T1000 (cell line): Measurements from ENCODE around the gene ABHD14A.
"Not testable (repeated sequence)": the region's sequence is repeated elsewhere in the genome, so short reads cannot be mapped to it uniquely, and the experiment has no call there.

Experiments
- DNase-seq: peaks from one replicate; lab custom pipeline; 2025; ENCODE audit warnings: mixed read lengths; lab: John Stamatoyannopoulos, UW

The ABHD14A gene

GRCh38 chr3:51974963-51975851 lies at the start of gene ABHD14A:
TSS of gene ABHD14A (plus strand) at chr3:51975064. CDS start at chr3:51975136, 72 bp downstream.
- peak; percentile 50 for DNase-seq

- DNase-seq = no peak
Measured at GRCh38 chr3:51927061-51927977, 47.5 kb upstream of the ABHD14A start.

- DNase-seq = no peak
Measured at GRCh38 chr3:51928438-51928837, 46.4 kb upstream of the ABHD14A start.

- not testable (repeated sequence) for DNase-seq
Measured at GRCh38 chr3:51928981-51929380, 45.9 kb upstream of the ABHD14A start.

- no peak for DNase-seq
Measured at GRCh38 chr3:51929420-51930003, 45.4 kb upstream of the ABHD14A start.

GRCh38 chr3:51930439-51930838 lies 44.4 kb upstream of the ABHD14A start:
- no peak for DNase-seq

- no peak for DNase-seq
Measured at GRCh38 chr3:51931756-51932155, 43.1 kb upstream of the ABHD14A start.

- DNase-seq = no peak
Measured at GRCh38 chr3:51932471-51933370, 42.1 kb upstream of the ABHD14A start.

- no peak for DNase-seq
Measured at GRCh38 chr3:51933471-51934138, 41.3 kb upstream of the ABHD14A start.

- no peak for DNase-seq
Measured at GRCh38 chr3:51934139-51934850, 40.6 kb upstream of the ABHD14A start.

- DNase-seq = no peak
Measured at GRCh38 chr3:51934991-51935885, 39.6 kb upstream of the ABHD14A start.

GRCh38 chr3:51935886-51936755 lies 38.7 kb upstream of the ABHD14A start:
- no peak for DNase-seq

GRCh38 chr3:51937014-51937413 lies 37.9 kb upstream of the ABHD14A start:
- no peak for DNase-seq

GRCh38 chr3:51937611-51938450 lies 37.0 kb upstream of the ABHD14A start:
- DNase-seq = no peak

GRCh38 chr3:51938780-51939425 lies 36.0 kb upstream of the ABHD14A start:
- no peak for DNase-seq

GRCh38 chr3:51940648-51941462 lies 34.0 kb upstream of the ABHD14A start:
- DNase-seq = no peak
